ENCODE data around the gene ANKRD33B. TPM values are rescaled to one million over a fixed set of nuclear protein-coding genes. Genes with fewer than 3 reads are reported as not detected.

Gene ANKRD33B
- total and polyA plus RNA-seq, 2 of the 8 experiments (the other 6 are each of a cell fraction or from before 2014, with no cell fraction given) = 6.9 to 20.6 TPM

- Histone ChIP-seq H3K23me2 (ENCODE audit: low read depth, low read length) (peaks cover 6% of the 10 kb centered on the region; the same call in 1 of the 2 replicates), H4K20me1 (replicated peaks in 1 of 2; ENCODE audit: control insufficient read depth in 1 of 2, insufficient read depth in 2 of 2, low read length in 2 of 2) (peaks cover 0 to 5% of the 10 kb centered on the region in 2 experiments), H4K5ac (ENCODE audit: insufficient read length, low read depth, low read length) (no peak overlapping the region), H3K79me2 (ENCODE audit: control insufficient read depth in 1 of 2, insufficient read depth in 2 of 2, low read length in 2 of 2) (no peaks in the 10 kb centered on the region), H2BK12ac (ENCODE audit: low read depth, low read length) (no peak overlapping the region), H3K14ac (ENCODE audit: insufficient read length) (no peak overlapping the region), H3K36me3 (ENCODE audit: control insufficient read depth in 2 of 4, insufficient read depth in 4 of 4, low read length in 3 of 4) (no peaks in the 10 kb centered on the region), H3K4ac (replicated peaks; ENCODE audit: insufficient read length, low read depth, low read length) (no peak overlapping the region), H3K27ac (ENCODE audit: low read depth, low read length) (no peak overlapping the region), H4K91ac (replicated peaks; ENCODE audit: insufficient read length, low read length) (no peak overlapping the region), H3K9ac (replicated peaks in 1 of 4; ENCODE audit: extremely low read depth in 1 of 4, low read depth in 3 of 4, low read length in 3 of 4) (no peak overlapping the region), H2BK15ac (ENCODE audit: low read length) (no peak overlapping the region), H4K8ac (ENCODE audit: extremely low read depth, insufficient read depth, low read length) (no peak overlapping the region), H2AK5ac (ENCODE audit: low read depth, low read length) (no peak overlapping the region), H3K9me3 (ENCODE audit: insufficient read depth in 2 of 2, low read depth in 1 of 2, low read length in 1 of 2) (no peaks in the 10 kb centered on the region), H2BK120ac (replicated peaks; ENCODE audit: low read depth, low read length) (no peak overlapping the region), H3K4me1 (replicated peaks in 1 of 4; ENCODE audit: control insufficient read depth in 3 of 4, insufficient read depth in 4 of 4, low read length in 3 of 4) (no peaks in the 10 kb centered on the region), H3K79me1 (ENCODE audit: low read depth, low read length) (no peaks in the 10 kb centered on the region; the same call in 1 of the 2 replicates), H2BK5ac (ENCODE audit: low read depth, low read length) (no peak overlapping the region), H3K18ac (ENCODE audit: extremely low read depth, low read length) (no peak overlapping the region), H3K4me3 (ENCODE audit: extremely low read depth in 1 of 4, insufficient read depth in 2 of 4, low read depth in 3 of 4, low read length in 4 of 4) (no peak overlapping the region), H3K56ac (replicated peaks; ENCODE audit: insufficient read length, low read depth, low read length) (no peak overlapping the region), H3K4me2 (ENCODE audit: insufficient read depth in 1 of 2, low read depth in 2 of 2, low read length in 2 of 2) (no peak overlapping the region), H2AFZ (ENCODE audit: low read length) (no peak overlapping the region), H3K27me3 (replicated peaks in 1 of 4; ENCODE audit: control insufficient read depth in 3 of 4, extremely low read depth in 1 of 4, insufficient read depth in 3 of 4, low read length in 3 of 4) (no peaks in the 10 kb centered on the region), H3K23ac (ENCODE audit: insufficient read length) (no peak overlapping the region), H2BK20ac (ENCODE audit: low read length) (no peak overlapping the region)
- TF ChIP-seq KDM1A (IDR thresholded peaks at IDR 0.05; ENCODE audit: borderline replicate concordance, low read length) (0 out of 2 replicates have a peak, but pooled peaks have one; percentile 51), JUN (IDR thresholded peaks at IDR 0.05; ENCODE audit: low read depth, low read length) (no peak)
- POLR2A ChIA-PET (ENCODE audit: partially characterized antibody) = interaction anchor here (1.5 kb wide), 1 partner anchor 9 kb away, joined by 3 read pairs; no protein-coding TSS in a partner anchor
- no peak for DNase-seq (ENCODE audit: low read depth in 1 of 2, low spot score in 2 of 2)
- WGBS, 2 experiments (ENCODE audit: extremely low coverage in 1 of 2, insufficient coverage in 1 of 2, insufficient read length in 1 of 2, insufficient replicate concordance in 2 of 2, low coverage in 1 of 2, low lambda C conversion rate in 2 of 2, missing lambda C conversion rate in 1 of 2) = 92% methylated on average over 7 of the region's 7 CpGs; no CpG with 5 or more reads in 1 of the 2 experiments
- no peak for FAIRE-seq
- CTCF ChIA-PET (ENCODE audit: partially characterized antibody) = interaction anchor here (0.7 to 3.6 kb wide), 6 partner anchors 8 to 95 kb away, joined by 3 to 22 read pairs (median 4); no protein-coding TSS in a partner anchor
Measured at GRCh38 chr5:10672146-10673016, 108.5 kb downstream of the ANKRD33B start.
